Tibial nerve (tissue), 4 donors: ENCODE measurements around the gene MR1. TPM values are rescaled to one million over a fixed set of nuclear protein-coding genes. Genes with fewer than 3 reads are reported as not detected.
A peak's percentile ranks its signal among the peaks of the same experiment; 100 is the strongest.
"Not testable (repeated sequence)": the region's sequence is repeated elsewhere in the genome, so short reads cannot be mapped to it uniquely, and the experiment has no call there.

ENCODE experiments used
- DNase-seq, 2 donors: peaks; one replicate each; pipeline ENCODE4 v3.0.0-alpha.2; 2019; ENCODE audit warnings: low spot score in 2 of 2
- H3K27ac ChIP-seq, 4 donors: fragments of 200-600 bp; sonication (generic) in 3 of 4; one replicate each; pipeline ENCODE4 v1.5.1; 2017 to 2019; ENCODE audit warnings: mild to moderate bottlenecking in 1 of 4
- H3K27me3 ChIP-seq, 2 donors: fragments of 200-600 bp; sonication (generic) in 1 of 2; one replicate each; pipeline versions ENCODE4 v1.5.1 to v1.6.0; 2017 to 2019
- H3K36me3 ChIP-seq, 3 donors: fragments of 200-600 bp; sonication (generic); one replicate each; pipeline ENCODE4 v1.5.1; 2018 to 2019
- H3K4me1 ChIP-seq, 4 donors: fragments of 200-600 bp; sonication (generic) in 3 of 4; one replicate each; pipeline ENCODE4 v1.5.1; 2017 to 2019
- H3K4me3 ChIP-seq, 4 donors: fragments of 200-600 bp; sonication (generic) in 3 of 4; one replicate each; pipeline ENCODE4 v1.5.1; 2017 to 2019; ENCODE audit warnings: mild to moderate bottlenecking in 1 of 4, moderate library complexity in 1 of 4
- H3K9me3 ChIP-seq, 4 donors: fragments of 200-600 bp; sonication (generic) in 3 of 4; one replicate each; pipeline ENCODE4 v1.5.1; 2017 to 2019
- EP300 ChIP-seq, 2 donors: sonication (generic); formaldehyde crosslinking; IDR thresholded peaks; one replicate each; pipeline ENCODE4 v1.6.1; 2017; ENCODE audit warnings: antibody characterized with exemption in 2 of 2, mild to moderate bottlenecking in 1 of 2
- POLR2A ChIP-seq, 2 donors: fragments of 450-650 bp; IDR thresholded peaks; one replicate each; pipeline ENCODE4 v1.6.1; 2017; ENCODE audit warnings: antibody characterized with exemption in 2 of 2, mild to moderate bottlenecking in 2 of 2, moderate library complexity in 2 of 2
- WGBS, 2 donors: methylation state at CpG; one replicate each; pipeline ENCODE4 v1.1.5; 2018; 5-methylcytosine and 5-hydroxymethylcytosine counted together
- total RNA-seq, 4 donors: library from RNA; depleted of rRNA; stranded (reverse); fragments of >200 nt; gene quantifications; one replicate each; pipeline ENCODE4 v1.1.0, GENCODE V29; 2016
- TF ChIP-seq, protein P1 (sequence below), 5 experiments: fragments of 200-600 bp in 3 of 5; fragments of 450-650 bp in 2 of 5; sonication (generic) in 3 of 5; IDR thresholded peaks; one replicate each; pipeline ENCODE4 v1.5.1; 2016 to 2019; ENCODE audit warnings: antibody characterized with exemption in 5 of 5, mild to moderate bottlenecking in 3 of 5, moderate library complexity in 2 of 5

The MR1 gene
- total RNA-seq, 4 donors from 2014 or later = 9.2 to 26.2 (median 10.9) TPM

DNA sequence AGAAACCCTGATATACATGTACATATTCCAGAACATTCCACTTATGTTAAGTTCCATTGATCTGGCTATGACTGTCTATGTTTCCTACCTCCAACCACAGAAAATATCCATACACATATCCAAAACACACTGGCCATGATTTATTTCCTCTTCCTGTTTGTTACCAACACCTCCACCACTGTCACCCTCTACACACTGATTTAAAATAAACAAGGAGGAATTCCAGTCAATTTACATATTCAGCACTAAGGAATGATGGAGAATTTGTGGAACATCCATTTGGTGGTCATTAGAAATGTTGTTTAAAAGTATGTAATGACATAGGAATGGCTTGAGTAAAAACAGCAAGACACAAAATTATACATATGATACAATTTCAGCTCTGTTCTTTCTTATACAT is 5.6 kb upstream of the MR1 start:
- TF ChIP-seq POLR2A (IDR thresholded peaks at IDR 0.05) = no peak
- TF ChIP-seq, protein P1, sequence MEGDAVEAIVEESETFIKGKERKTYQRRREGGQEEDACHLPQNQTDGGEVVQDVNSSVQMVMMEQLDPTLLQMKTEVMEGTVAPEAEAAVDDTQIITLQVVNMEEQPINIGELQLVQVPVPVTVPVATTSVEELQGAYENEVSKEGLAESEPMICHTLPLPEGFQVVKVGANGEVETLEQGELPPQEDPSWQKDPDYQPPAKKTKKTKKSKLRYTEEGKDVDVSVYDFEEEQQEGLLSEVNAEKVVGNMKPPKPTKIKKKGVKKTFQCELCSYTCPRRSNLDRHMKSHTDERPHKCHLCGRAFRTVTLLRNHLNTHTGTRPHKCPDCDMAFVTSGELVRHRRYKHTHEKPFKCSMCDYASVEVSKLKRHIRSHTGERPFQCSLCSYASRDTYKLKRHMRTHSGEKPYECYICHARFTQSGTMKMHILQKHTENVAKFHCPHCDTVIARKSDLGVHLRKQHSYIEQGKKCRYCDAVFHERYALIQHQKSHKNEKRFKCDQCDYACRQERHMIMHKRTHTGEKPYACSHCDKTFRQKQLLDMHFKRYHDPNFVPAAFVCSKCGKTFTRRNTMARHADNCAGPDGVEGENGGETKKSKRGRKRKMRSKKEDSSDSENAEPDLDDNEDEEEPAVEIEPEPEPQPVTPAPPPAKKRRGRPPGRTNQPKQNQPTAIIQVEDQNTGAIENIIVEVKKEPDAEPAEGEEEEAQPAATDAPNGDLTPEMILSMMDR (IDR thresholded peaks at IDR 0.05) = no peak
- TF ChIP-seq EP300 (IDR thresholded peaks at IDR 0.05) = no peak
- Histone ChIP-seq H3K4me1 (peaks cover 0 to 16% (median 7%) of the 10 kb centered on the region in 4 donors), H3K4me3 (no peak overlapping the region), H3K27ac (no peak overlapping the region), H3K36me3 (no peaks in the 10 kb centered on the region), H3K9me3 (no peaks in the 10 kb centered on the region), H3K27me3 (no peaks in the 10 kb centered on the region)
- no peak for DNase-seq

DNA sequence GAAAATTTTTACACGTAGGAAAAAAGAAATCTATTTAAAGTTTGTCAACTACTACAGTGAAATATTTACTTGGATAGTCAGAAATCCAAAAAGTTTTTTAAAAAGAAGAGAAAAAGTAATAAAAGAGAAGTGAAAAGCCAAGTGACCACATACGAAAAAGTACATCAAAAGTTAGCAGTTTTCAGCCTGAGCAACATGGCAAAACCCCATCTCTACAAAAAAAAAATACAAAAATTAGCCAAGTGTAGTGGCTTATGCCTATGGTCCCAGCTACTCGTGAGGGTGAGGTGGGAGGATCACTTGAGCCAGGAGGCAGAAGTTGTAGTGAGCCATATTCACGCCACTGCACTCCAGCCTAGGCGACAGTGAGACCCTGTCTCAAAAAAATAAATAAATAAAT is 5.2 kb upstream of the MR1 start:
- 72 to 75% methylated on average over 5 of the region's 5 CpGs for WGBS, 2 donors
- no peak for DNase-seq
- H3K4me3 ChIP-seq = no peak overlapping the region
- H3K27me3 ChIP-seq = no peaks in the 10 kb centered on the region
- H3K4me1 ChIP-seq = peaks cover 0 to 15% (median 8%) of the 10 kb centered on the region in 4 donors
- H3K27ac ChIP-seq = no peak overlapping the region
- TF ChIP-seq, protein P1 (IDR thresholded peaks at IDR 0.05) = no peak
- TF ChIP-seq POLR2A (IDR thresholded peaks at IDR 0.05) = no peak
- TF ChIP-seq EP300 (IDR thresholded peaks at IDR 0.05) = no peak
- no peaks in the 10 kb centered on the region for H3K9me3 ChIP-seq
- no peaks in the 10 kb centered on the region for H3K36me3 ChIP-seq

DNA sequence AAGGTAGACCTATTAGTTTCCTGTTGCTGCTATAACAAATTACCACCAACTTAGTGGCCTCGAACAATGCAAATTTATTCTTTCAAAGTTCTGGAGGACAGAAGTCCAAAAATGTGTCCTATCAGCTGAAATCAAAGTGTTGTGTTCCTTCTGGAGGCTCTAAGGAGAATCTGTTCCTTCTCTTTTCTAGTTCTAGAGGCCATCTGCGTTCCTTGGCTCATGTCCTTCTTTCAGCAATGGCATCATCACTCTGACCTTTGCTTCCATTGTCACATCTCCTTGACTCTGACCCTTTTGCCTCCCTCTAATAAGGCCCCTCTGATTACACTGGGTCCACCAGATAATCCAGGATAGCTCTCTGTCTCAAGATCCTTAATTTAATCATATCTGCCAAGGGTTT is 1.2 kb upstream of the MR1 start:
- no peaks in the 10 kb centered on the region for H3K36me3 ChIP-seq
- H3K4me3 ChIP-seq = no peak overlapping the region
- TF ChIP-seq, protein P1 (IDR thresholded peaks at IDR 0.05) = no peak
- TF ChIP-seq EP300 (IDR thresholded peaks at IDR 0.05) (no peak), POLR2A (IDR thresholded peaks at IDR 0.05) (no peak)
- H3K4me1 ChIP-seq = peaks cover 0 to 31% (median 17%) of the 10 kb centered on the region in 4 donors
- DNase-seq = no peak
- H3K27me3 ChIP-seq = no peaks in the 10 kb centered on the region
- H3K9me3 ChIP-seq = no peaks in the 10 kb centered on the region
- peak overlapping the region in 3 of 4 donors; percentile 93 to 97 (median 93) for H3K27ac ChIP-seq
- WGBS, 2 donors = 82 to 86% methylated on average over 2 of the region's 2 CpGs

DNA sequence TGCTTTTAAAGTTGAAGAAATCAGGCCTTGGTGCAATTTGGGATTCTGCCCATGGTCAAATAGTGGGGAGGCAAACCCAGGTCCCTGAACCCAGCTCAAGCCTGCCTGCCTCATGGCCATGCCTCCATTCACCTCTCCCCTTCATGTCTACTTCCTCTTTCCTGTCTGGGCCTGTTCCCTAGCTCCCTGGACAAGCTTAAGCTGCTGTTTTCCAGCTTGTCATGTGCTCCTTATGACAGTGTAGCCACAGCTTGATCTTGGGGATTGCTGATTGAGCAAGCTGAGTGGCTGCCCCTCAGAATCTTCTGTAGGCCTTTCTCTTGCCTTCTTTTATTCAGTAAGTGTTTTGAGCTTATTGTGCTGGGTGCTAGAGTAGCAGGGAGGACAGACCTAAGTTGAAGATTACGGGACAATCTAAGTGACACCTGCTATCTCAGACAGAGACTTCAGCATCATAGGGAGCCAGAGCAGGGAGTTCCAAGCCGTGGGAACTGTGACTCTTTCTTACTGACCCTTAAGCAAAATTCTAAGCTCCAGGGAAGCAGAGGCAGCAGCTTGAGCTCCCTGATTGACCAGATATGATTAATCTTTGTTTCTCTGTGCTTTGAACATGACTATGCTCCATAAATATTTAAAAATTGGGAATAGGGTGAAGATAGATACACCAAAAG is 520 bp upstream of the MR1 start:
- H3K27ac ChIP-seq = peak overlapping the region; percentile 89 to 97 (median 93)
- peaks cover 0 to 31% (median 17%) of the 10 kb centered on the region in 4 donors for H3K4me1 ChIP-seq
- no peaks in the 10 kb centered on the region for H3K36me3 ChIP-seq
- H3K4me3 ChIP-seq = peak overlapping the region; percentile 20 to 51 (median 46)
- H3K9me3 ChIP-seq = no peaks in the 10 kb centered on the region
- H3K27me3 ChIP-seq = no peaks in the 10 kb centered on the region
- WGBS, 2 donors = 34 to 39% methylated on average over 2 of the region's 2 CpGs
- peak in 1 of 2 donors; percentile 57 for DNase-seq
- TF ChIP-seq, protein P1 (IDR thresholded peaks at IDR 0.05) = no peak
- peak in 1 of 2 donors; percentile 16 for TF ChIP-seq POLR2A (IDR thresholded peaks at IDR 0.05)
- peak; percentile 13 to 77 for TF ChIP-seq EP300 (IDR thresholded peaks at IDR 0.05)

DNA sequence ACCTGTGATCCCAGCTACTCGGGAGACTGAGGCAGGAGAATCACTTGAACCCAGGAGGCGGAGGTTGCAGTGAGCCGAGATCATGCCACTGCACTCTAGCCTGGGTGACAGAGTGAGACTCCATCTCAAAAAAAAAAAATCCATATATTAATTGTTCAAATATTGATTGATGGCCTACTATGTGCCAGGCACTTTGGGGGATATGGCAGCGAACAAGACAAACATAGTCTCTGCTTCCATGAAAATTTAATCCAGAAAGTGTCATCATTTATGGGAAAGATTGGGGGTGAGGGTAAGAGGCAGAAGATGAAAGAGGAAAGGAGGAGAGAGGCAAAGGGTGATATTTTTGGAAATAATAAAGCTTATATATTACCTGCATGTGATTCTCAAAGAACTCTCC is 1.4 kb downstream of the MR1 start:
- not testable (repeated sequence) for H3K27ac ChIP-seq, H3K27me3 ChIP-seq, DNase-seq, H3K36me3 ChIP-seq, H3K9me3 ChIP-seq, H3K4me3 ChIP-seq
- 95 to 100% methylated on average over 4 of the region's 4 CpGs for WGBS, 2 donors
- peaks cover 0 to 31% (median 17%) of the 10 kb centered on the region in 4 donors for H3K4me1 ChIP-seq
